HCT116 (cell line): Measurements from ENCODE around the gene RCBTB2.

ENCODE experiments used
- ATF3 ChIP-seq: IDR thresholded peaks from 2 replicates; pipeline ENCODE4 v1.6.1; 2012
- CEBPB ChIP-seq: IDR thresholded peaks from 2 replicates; pipeline ENCODE4 v1.6.1; 2012; ENCODE audit warnings: low read depth
- CTCF ChIP-seq, 3 experiments: fragments of 200-600 bp in 1 of 3; sonication (generic) in 1 of 3; IDR thresholded peaks in 2 of 3; conservative IDR thresholded peaks in 1 of 3; 2 replicates each; pipeline ENCODE4 v1.5.1; 2012 to 2017; ENCODE audit warnings: low read depth in 2 of 3, low read length in 2 of 3, antibody characterized with exemption in 1 of 3, borderline replicate concordance in 1 of 3, control low read depth in 1 of 3, mild to moderate bottlenecking in 1 of 3, mixed read lengths in 1 of 3, mixed run types in 1 of 3, moderate library complexity in 1 of 3; ENCODE audit not compliant: insufficient read depth in 1 of 3
- EGR1 ChIP-seq: IDR thresholded peaks from 2 replicates; pipeline ENCODE4 v1.6.1; 2012; ENCODE audit warnings: low read depth
- EZH2 ChIP-seq: fragments of 200-600 bp; sonication (generic); IDR thresholded peaks from 2 replicates; pipeline ENCODE4 v1.6.1; 2017; ENCODE audit warnings: antibody characterized with exemption, mixed run types
- EZH2phosphoT487 ChIP-seq: fragments of 200-600 bp; IDR thresholded peaks from 2 replicates; pipeline ENCODE4 v1.6.1; 2018; ENCODE audit warnings: antibody characterized with exemption, borderline replicate concordance
- POLR2A ChIP-seq: IDR thresholded peaks from 2 replicates; pipeline ENCODE4 v1.7.0; 2011; ENCODE audit warnings: borderline replicate concordance; ENCODE audit not compliant: insufficient read depth, insufficient read length; ENCODE audit errors: extremely low read depth
- POLR2AphosphoS5 ChIP-seq: IDR thresholded peaks from 2 replicates; pipeline ENCODE4 v1.6.1; 2011; ENCODE audit warnings: mild to moderate bottlenecking, low read depth, low read length, moderate library complexity
- RAD21 ChIP-seq: IDR thresholded peaks from 2 replicates; pipeline ENCODE4 v1.6.1; 2012; ENCODE audit warnings: low read depth, mild to moderate bottlenecking
- SP1 ChIP-seq: IDR thresholded peaks from 2 replicates; pipeline ENCODE4 v1.6.1; 2012; ENCODE audit warnings: low read depth
- ZNF274 ChIP-seq: fragments of 200-500 bp; sonication (Bioruptor generic); IDR thresholded peaks from 2 replicates; pipeline ENCODE4 v1.6.1; 2014; ENCODE audit warnings: mild to moderate bottlenecking, low read depth, low read length, inconsistent platforms

- TF ChIP-seq EZH2 (no peak), POLR2AphosphoS5 (no peak), EZH2phosphoT487 (no peak), CTCF (IDR thresholded peaks at IDR 0.05 in 2 of 3, conservative IDR thresholded peaks at IDR 0.05 in 1 of 3; ENCODE audit: borderline replicate concordance in 1 of 3, insufficient read depth in 1 of 3, low read depth in 2 of 3, low read length in 2 of 3) (no peak), POLR2A (no peak), ATF3 (no peak), CEBPB (no peak), ZNF274 (no peak), RAD21 (no peak), EGR1 (no peak), SP1 (no peak)
Measured at GRCh38 chr13:48514793-48515192, 18.1 kb downstream of the RCBTB2 start.
